HepG2 (cell line): ENCODE measurements around the gene AMER1. TPM values are rescaled to one million over a fixed set of nuclear protein-coding genes. Genes with fewer than 3 reads are reported as not detected.

Experiments
- ATAC-seq: fragments of 200-7000 bp; cut with Tn5 transposase; 3 replicates; pipeline ENCODE4 v1.9.1; 2020; ENCODE audit warnings: mild to moderate bottlenecking, moderate library complexity
- BruUV-seq: library from RNA; stranded (reverse); fragments of 400-500 nt; replicated peaks from 2 replicates; lab custom pipeline; 2021; lab: Mats Ljungman, UMichigan
- CTCF ChIA-PET: fragments of 300-600 bp; formaldehyde crosslinking; extraction: SDS; loops from one replicate; lab custom pipeline; 2021; ENCODE audit warnings: low total read pairs, inconsistent platforms, low intra/inter-chr PET ratio; lab: Yijun Ruan, JAX
- POLR2A ChIA-PET: fragments of 350-600 bp; sonication (Branson Sonifier 250); formaldehyde crosslinking; loops from one replicate; lab custom pipeline; 2020; ENCODE audit warnings: antibody characterized with exemption, inconsistent platforms; lab: Yijun Ruan, JAX
- DNase-seq: peaks from one replicate; pipeline ENCODE4 v3.0.0-alpha.2; 2015; ENCODE audit warnings: low spot score
- FAIRE-seq: peaks from 3 replicates; lab custom pipeline; 2011; peaks lifted over from hg19 to GRCh38; lab: Jason Lieb, UNC
- H2AFZ ChIP-seq: one replicate; pipeline ENCODE4 v1.6.1; 2011; ENCODE audit warnings: low read length, inconsistent platforms
- H3K27ac ChIP-seq: fragments of 300-600 bp; 3 replicates; pipeline ENCODE4 v1.8.0; 2011; ENCODE audit warnings: mixed run types, mild to moderate bottlenecking, mixed read lengths, low read length, inconsistent platforms; ENCODE audit not compliant: insufficient read depth; ENCODE audit errors: extremely low read length
- H3K27me3 ChIP-seq, 2 experiments: fragments of 200-600 bp in 1 of 2; 2 replicates in 1 of 2; 3 replicates in 1 of 2; pipeline versions ENCODE4 v1.6.0 to v1.8.0; 2011; ENCODE audit warnings: low read length in 2 of 2, mild to moderate bottlenecking in 2 of 2, moderate library complexity in 2 of 2, inconsistent platforms in 1 of 2; ENCODE audit not compliant: insufficient read depth in 2 of 2, control insufficient read depth in 1 of 2
- H3K36me3 ChIP-seq, 2 experiments: fragments of 200-600 bp in 1 of 2; replicated peaks in 1 of 2; 2 replicates in 1 of 2; 3 replicates in 1 of 2; pipeline versions ENCODE4 v1.5.1 to v1.8.0; 2011; ENCODE audit warnings: low read length in 2 of 2, inconsistent platforms in 1 of 2; ENCODE audit not compliant: insufficient read depth in 2 of 2, control insufficient read depth in 1 of 2
- H3K4me1 ChIP-seq: 2 replicates; pipeline ENCODE4 v1.5.1; 2012; ENCODE audit warnings: low read length, inconsistent platforms; ENCODE audit not compliant: insufficient read depth
- H3K4me2 ChIP-seq: 2 replicates; pipeline ENCODE4 v1.6.0; 2011; ENCODE audit warnings: low read depth, low read length, inconsistent platforms
- H3K4me3 ChIP-seq, 3 experiments: fragments of 200-600 bp in 1 of 3; sonication (generic), shearing (Covaris generic) in 1 of 3; replicated peaks in 1 of 3; 2 replicates each; pipeline ENCODE4 v1.5.1; 2011 to 2016; ENCODE audit warnings: low read length in 3 of 3, inconsistent platforms in 2 of 3, low read depth in 2 of 3, mild to moderate bottlenecking in 2 of 3, control low read depth in 1 of 3, mixed read lengths in 1 of 3; ENCODE audit not compliant: insufficient read depth in 1 of 3
- H3K79me2 ChIP-seq: one replicate; pipeline ENCODE4 v1.6.1; 2011; ENCODE audit warnings: low read length, inconsistent platforms; ENCODE audit not compliant: insufficient read depth
- H3K9ac ChIP-seq: 2 replicates; pipeline ENCODE4 v1.6.0; 2011; ENCODE audit warnings: mild to moderate bottlenecking, low read depth, low read length, inconsistent platforms; ENCODE audit not compliant: insufficient read depth
- H3K9me3 ChIP-seq: 2 replicates; pipeline ENCODE4 v1.5.1; 2012; ENCODE audit warnings: mild to moderate bottlenecking, low read length
- H4K20me1 ChIP-seq: 2 replicates; pipeline ENCODE4 v1.6.0; 2011; ENCODE audit warnings: inconsistent platforms, mild to moderate bottlenecking, low read length, moderate library complexity; ENCODE audit not compliant: insufficient read depth
- MLLT10 ChIP-seq: sonication (generic); formaldehyde crosslinking; IDR thresholded peaks from 2 replicates; pipeline ENCODE4 v1.4.0; 2020; ENCODE audit warnings: missing genetic modification reagents
- SRSF4 ChIP-seq: fragments of 200-400 bp; formaldehyde crosslinking; IDR thresholded peaks from one replicate; pipeline ENCODE4 v1.6.1; 2018; ENCODE audit warnings: mild to moderate bottlenecking, low read depth, low read length, moderate library complexity; ENCODE audit not compliant: poor library complexity, severe bottlenecking
- ZNF207 ChIP-seq: fragments of 450-650 bp; IDR thresholded peaks from 2 replicates; pipeline ENCODE4 v1.6.1; 2016; ENCODE audit warnings: antibody characterized with exemption, borderline replicate concordance
- ZNF292 ChIP-seq: sonication (generic); formaldehyde crosslinking; IDR thresholded peaks from 2 replicates; pipeline ENCODE4 v1.8.1; 2022; ENCODE audit warnings: mild to moderate bottlenecking, low read depth, missing genetic modification reagents, borderline replicate concordance
- WGBS: methylation state at CpG from one replicate; pipeline ENCODE4 v1.1.6; 2017; ENCODE audit warnings: low lambda C conversion rate; 5-methylcytosine and 5-hydroxymethylcytosine counted together
- in situ Hi-C: cut with HindIII; loops from 2 replicates; pipeline ENCODE4 v1.10.0; 2017; ENCODE audit warnings: low pct_unique_long_range_greater_than_20kb; ENCODE audit not compliant: extremely low pct_ligation_motif_present
- intact Hi-C: fragments of 100-400 bp; cut with micrococcal nuclease; formaldehyde crosslinking; loops from one replicate; pipeline ENCODE4 v1.10.0; 2022; ENCODE audit not compliant: unreplicated experiment
- polyA plus RNA-seq, 8 experiments: library from polyadenylated mRNA; depleted of rRNA in 3 of 8; stranded (reverse) in 7 of 8; unstranded in 1 of 8; fragments of >200 nt; fragmentation: Illumina TruSeq in 4 of 8; extraction: Trizol in 4 of 8; gene quantifications; 2 replicates each; pipeline versions ENCODE4 v1.2.1 to v1.2.3, GENCODE V29; 2011 to 2016; ENCODE audit warnings: low read depth in 4 of 8, missing spikeins in 1 of 8, mixed read lengths in 1 of 8; ENCODE audit not compliant: insufficient read depth in 1 of 8
- total RNA-seq, 5 experiments: library from RNA; depleted of rRNA; stranded (reverse); fragments of >200 nt; fragmentation: Illumina TruSeq; extraction: Trizol; gene quantifications; 2 replicates each; pipeline ENCODE4 v1.2.3, GENCODE V29; 2016; ENCODE audit warnings: low read depth in 1 of 5
- TF ChIP-seq, protein P1 (sequence below): sonication (generic); formaldehyde crosslinking; IDR thresholded peaks from 2 replicates; pipeline ENCODE4 v1.4.0; 2020; ENCODE audit warnings: mild to moderate bottlenecking, missing genetic modification reagents
- TF ChIP-seq, protein P2 (sequence below): sonication (generic); formaldehyde crosslinking; IDR thresholded peaks from 2 replicates; pipeline ENCODE4 v1.9.0; 2021; ENCODE audit warnings: missing genetic modification reagents, borderline replicate concordance
- TF ChIP-seq, protein P3 (sequence below): IDR thresholded peaks from 2 replicates; pipeline ENCODE4 v1.6.1; 2016; ENCODE audit warnings: low read depth, borderline replicate concordance

Gene AMER1
- total and polyA plus RNA-seq, 2 of the 13 experiments (the other 11 are each of a cell fraction or from before 2014, with no cell fraction given): 2.8 to 10.8 TPM

- TF ChIP-seq, protein P1, sequence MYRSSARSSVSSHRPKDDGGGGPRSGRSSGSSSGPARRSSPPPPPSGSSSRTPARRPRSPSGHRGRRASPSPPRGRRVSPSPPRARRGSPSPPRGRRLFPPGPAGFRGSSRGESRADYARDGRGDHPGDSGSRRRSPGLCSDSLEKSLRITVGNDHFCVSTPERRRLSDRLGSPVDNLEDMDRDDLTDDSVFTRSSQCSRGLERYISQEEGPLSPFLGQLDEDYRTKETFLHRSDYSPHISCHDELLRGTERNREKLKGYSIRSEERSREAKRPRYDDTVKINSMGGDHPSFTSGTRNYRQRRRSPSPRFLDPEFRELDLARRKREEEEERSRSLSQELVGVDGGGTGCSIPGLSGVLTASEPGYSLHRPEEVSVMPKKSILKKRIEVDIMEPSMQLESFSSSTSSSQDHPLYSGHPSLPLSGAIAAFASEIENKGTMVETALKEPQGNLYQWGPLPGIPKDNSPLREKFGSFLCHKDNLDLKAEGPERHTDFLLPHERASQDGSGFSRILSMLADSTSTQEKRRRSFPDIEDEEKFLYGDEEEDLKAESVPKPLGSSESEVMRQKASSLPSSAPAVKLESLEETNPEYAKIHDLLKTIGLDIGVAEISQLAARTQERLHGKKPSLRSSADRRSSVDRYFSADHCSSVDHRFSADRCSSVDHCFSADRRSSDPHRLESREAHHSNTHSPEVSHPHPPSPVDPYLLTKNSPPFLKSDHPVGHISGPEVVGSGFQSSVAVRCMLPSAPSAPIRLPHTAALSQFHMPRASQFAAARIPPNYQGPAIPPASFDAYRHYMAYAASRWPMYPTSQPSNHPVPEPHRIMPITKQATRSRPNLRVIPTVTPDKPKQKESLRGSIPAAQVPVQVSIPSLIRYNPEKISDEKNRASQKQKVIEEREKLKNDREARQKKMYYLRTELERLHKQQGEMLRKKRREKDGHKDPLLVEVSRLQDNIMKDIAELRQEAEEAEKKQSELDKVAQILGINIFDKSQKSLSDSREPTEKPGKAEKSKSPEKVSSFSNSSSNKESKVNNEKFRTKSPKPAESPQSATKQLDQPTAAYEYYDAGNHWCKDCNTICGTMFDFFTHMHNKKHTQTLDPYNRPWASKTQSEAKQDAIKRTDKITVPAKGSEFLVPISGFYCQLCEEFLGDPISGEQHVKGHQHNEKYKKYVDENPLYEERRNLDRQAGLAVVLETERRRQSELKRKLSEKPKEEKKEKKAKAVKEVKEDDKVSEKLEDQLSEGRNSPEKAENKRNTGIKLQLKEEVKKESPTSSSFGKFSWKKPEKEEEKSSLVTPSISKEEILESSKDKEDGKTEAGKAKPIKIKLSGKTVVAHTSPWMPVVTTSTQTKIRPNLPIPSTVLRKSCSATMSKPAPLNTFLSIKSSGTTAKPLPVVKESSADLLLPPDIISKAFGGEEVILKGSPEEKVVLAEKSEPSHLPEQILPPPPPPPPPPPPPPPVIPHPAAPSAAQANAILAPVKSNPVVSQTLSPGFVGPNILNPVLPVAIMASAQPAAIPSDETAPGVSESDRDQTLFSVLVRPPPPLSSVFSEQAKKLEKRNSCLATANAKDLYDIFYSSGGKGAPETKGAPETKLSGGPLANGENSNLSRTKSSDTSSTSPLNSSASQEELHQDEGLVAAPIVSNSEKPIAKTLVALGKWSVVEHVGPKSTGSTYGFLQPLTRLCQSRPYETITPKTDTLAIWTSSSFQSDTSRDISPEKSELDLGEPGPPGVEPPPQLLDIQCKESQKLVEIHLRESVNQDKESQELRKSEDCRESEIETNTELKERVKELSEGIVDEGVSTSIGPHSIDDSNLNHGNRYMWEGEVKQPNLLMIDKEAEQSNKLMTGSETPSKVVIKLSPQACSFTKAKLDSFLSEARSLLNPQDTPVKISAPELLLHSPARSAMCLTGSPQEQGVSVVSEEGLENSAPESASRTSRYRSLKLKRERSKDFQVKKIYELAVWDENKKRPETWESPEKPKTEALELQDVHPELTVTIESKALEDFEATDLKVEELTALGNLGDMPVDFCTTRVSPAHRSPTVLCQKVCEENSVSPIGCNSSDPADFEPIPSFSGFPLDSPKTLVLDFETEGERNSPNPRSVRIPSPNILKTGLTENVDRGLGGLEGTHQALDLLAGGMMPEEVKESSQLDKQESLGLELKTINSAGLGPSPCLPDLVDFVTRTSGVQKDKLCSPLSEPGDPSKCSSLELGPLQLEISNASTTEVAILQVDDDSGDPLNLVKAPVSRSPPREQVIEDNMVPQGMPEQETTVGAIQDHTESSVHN (CRISPR knock-in tag): no peak
These were observed 9.6 kb downstream of the AMER1 start (continued) for GRCh38 chrX:64195862-64196261.

GRCh38 chrX:64192673-64193072 is 12.8 kb downstream of the AMER1 start:
- Histone ChIP-seq H3K27ac (no peak overlapping the region), H3K4me1 (peaks cover 12% of the 10 kb centered on the region), H2AFZ (no peak overlapping the region), H3K9ac (no peak overlapping the region), H3K27me3 (no peaks in the 10 kb centered on the region), H3K79me2 (no peaks in the 10 kb centered on the region), H3K9me3 (no peaks in the 10 kb centered on the region), H4K20me1 (no peaks in the 10 kb centered on the region), H3K4me3 (no peak overlapping the region), H3K4me2 (no peak overlapping the region), H3K36me3 (peaks cover 1 to 3% of the 10 kb centered on the region in 2 experiments; a peak in 3 of 5 replicates)
- FAIRE-seq: no peak
- in situ Hi-C loops: no loop called here
- TF ChIP-seq MLLT10 (CRISPR knock-in tag) (no peak), SRSF4 (no peak), ZNF207 (no peak), ZNF292 (no peak)
- TF ChIP-seq, protein P2, sequence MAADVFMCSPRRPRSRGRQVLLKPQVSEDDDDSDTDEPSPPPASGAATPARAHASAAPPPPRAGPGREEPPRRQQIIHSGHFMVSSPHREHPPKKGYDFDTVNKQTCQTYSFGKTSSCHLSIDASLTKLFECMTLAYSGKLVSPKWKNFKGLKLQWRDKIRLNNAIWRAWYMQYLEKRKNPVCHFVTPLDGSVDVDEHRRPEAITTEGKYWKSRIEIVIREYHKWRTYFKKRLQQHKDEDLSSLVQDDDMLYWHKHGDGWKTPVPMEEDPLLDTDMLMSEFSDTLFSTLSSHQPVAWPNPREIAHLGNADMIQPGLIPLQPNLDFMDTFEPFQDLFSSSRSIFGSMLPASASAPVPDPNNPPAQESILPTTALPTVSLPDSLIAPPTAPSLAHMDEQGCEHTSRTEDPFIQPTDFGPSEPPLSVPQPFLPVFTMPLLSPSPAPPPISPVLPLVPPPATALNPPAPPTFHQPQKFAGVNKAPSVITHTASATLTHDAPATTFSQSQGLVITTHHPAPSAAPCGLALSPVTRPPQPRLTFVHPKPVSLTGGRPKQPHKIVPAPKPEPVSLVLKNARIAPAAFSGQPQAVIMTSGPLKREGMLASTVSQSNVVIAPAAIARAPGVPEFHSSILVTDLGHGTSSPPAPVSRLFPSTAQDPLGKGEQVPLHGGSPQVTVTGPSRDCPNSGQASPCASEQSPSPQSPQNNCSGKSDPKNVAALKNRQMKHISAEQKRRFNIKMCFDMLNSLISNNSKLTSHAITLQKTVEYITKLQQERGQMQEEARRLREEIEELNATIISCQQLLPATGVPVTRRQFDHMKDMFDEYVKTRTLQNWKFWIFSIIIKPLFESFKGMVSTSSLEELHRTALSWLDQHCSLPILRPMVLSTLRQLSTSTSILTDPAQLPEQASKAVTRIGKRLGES (CRISPR knock-in tag): no peak
- TF ChIP-seq, protein P3, sequence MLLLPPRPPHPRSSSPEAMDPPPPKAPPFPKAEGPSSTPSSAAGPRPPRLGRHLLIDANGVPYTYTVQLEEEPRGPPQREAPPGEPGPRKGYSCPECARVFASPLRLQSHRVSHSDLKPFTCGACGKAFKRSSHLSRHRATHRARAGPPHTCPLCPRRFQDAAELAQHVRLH (CRISPR knock-in tag): no peak
- intact Hi-C loops: no loop called here
- ChIA-PET CTCF (no interaction called here), POLR2A (no interaction called here)
- no peak for DNase-seq
- ATAC-seq: no peak
- no TSS peak for BruUV-seq
- WGBS: no CpG with 5 or more reads among the region's 5 CpGs
